ENCODE data around the gene IGSF9B. TPM values are rescaled to one million over a fixed set of nuclear protein-coding genes. Genes with fewer than 3 reads are reported as not detected.

The IGSF9B gene
- total RNA-seq, 1 donor from 2014 or later, result 13.1 TPM

- Mint-ChIP-seq H3K27ac (ENCODE audit: unreplicated experiment) (no peak overlapping the region), H3K9me3 (ENCODE audit: unreplicated experiment) (peaks cover 3% of the 10 kb centered on the region), H3K4me3 (ENCODE audit: unreplicated experiment) (no peak overlapping the region), H3K27me3 (ENCODE audit: low read depth, unreplicated experiment) (peaks cover 8% of the 10 kb centered on the region), H3K36me3 (ENCODE audit: low read depth, unreplicated experiment) (peaks cover 11% of the 10 kb centered on the region), H3K4me1 (ENCODE audit: low read depth, unreplicated experiment) (no peaks in the 10 kb centered on the region)
- Histone ChIP-seq H3K9me3 (ENCODE audit: insufficient read depth, low read depth, low read length) (no peaks in the 10 kb centered on the region), H3K79me2 (ENCODE audit: insufficient read depth, low read length) (no peaks in the 10 kb centered on the region), H3K4me2 (ENCODE audit: low read length) (no peak overlapping the region), H3K27ac (ENCODE audit: low read depth, low read length) (no peak overlapping the region), H3K4me1 (ENCODE audit: insufficient read depth, low read length) (no peaks in the 10 kb centered on the region), H3K9ac (ENCODE audit: low read length) (no peak overlapping the region), H4K20me1 (ENCODE audit: insufficient read depth, low read length) (no peaks in the 10 kb centered on the region), H3K4me3 (ENCODE audit: insufficient read depth, low read depth, low read length) (no peak overlapping the region), H2AFZ (ENCODE audit: low read depth, low read length) (no peak overlapping the region), H3K36me3 (ENCODE audit: insufficient read depth, low read length) (no peaks in the 10 kb centered on the region), H3K27me3 (ENCODE audit: insufficient read depth, low read length) (no peaks in the 10 kb centered on the region)
- TF ChIP-seq CTCF (IDR thresholded peaks at IDR 0.05; ENCODE audit: insufficient read depth, low read depth, low read length), result no peak
- no peak for TF ChIP-seq EZH2 (IDR thresholded peaks at IDR 0.05; ENCODE audit: insufficient read depth, low read length)
- FAIRE-seq (no peak), DNase-seq (ENCODE audit: low read depth) (no peak)
Measured at GRCh38 chr11:133917921-133918607, 38.7 kb downstream of the IGSF9B start.

- H2AFZ ChIP-seq (ENCODE audit: low read depth, low read length), result no peak overlapping the region
- Mint-ChIP-seq H3K4me1 (ENCODE audit: low read depth, unreplicated experiment) (no peaks in the 10 kb centered on the region), H3K9me3 (ENCODE audit: unreplicated experiment) (peaks cover 3% of the 10 kb centered on the region), H3K4me3 (ENCODE audit: unreplicated experiment) (no peak overlapping the region), H3K27ac (ENCODE audit: unreplicated experiment) (no peak overlapping the region), H3K36me3 (ENCODE audit: low read depth, unreplicated experiment) (peaks cover 12% of the 10 kb centered on the region), H3K27me3 (ENCODE audit: low read depth, unreplicated experiment) (peaks cover 12% of the 10 kb centered on the region)
- no peak for FAIRE-seq
- H3K27ac ChIP-seq (ENCODE audit: low read depth, low read length), result no peak overlapping the region
- H3K4me2 ChIP-seq (ENCODE audit: low read length), result no peak overlapping the region
- H3K4me1 ChIP-seq (ENCODE audit: insufficient read depth, low read length), result no peaks in the 10 kb centered on the region
- H3K79me2 ChIP-seq (ENCODE audit: insufficient read depth, low read length), result no peaks in the 10 kb centered on the region
- no peak overlapping the region for H3K9ac ChIP-seq (ENCODE audit: low read length)
- no peak for TF ChIP-seq EZH2 (IDR thresholded peaks at IDR 0.05; ENCODE audit: insufficient read depth, low read length)
- TF ChIP-seq CTCF (IDR thresholded peaks at IDR 0.05; ENCODE audit: insufficient read depth, low read depth, low read length), result no peak
- H4K20me1 ChIP-seq (ENCODE audit: insufficient read depth, low read length), result no peaks in the 10 kb centered on the region
- no peak overlapping the region for H3K4me3 ChIP-seq (ENCODE audit: insufficient read depth, low read depth, low read length)
- DNase-seq (ENCODE audit: low read depth), result no peak
- H3K9me3 ChIP-seq (ENCODE audit: insufficient read depth, low read depth, low read length), result no peaks in the 10 kb centered on the region
- H3K27me3 ChIP-seq (ENCODE audit: insufficient read depth, low read length), result no peaks in the 10 kb centered on the region
- no peaks in the 10 kb centered on the region for H3K36me3 ChIP-seq (ENCODE audit: insufficient read depth, low read length)
Measured at GRCh38 chr11:133916784-133917440, 39.9 kb downstream of the IGSF9B start.

GRCh38 chr11:133913761-133914160 is 43.0 kb downstream of the IGSF9B start:
- Histone ChIP-seq H3K27ac (ENCODE audit: low read depth, low read length) (no peak overlapping the region), H3K4me1 (ENCODE audit: insufficient read depth, low read length) (no peaks in the 10 kb centered on the region), H3K4me3 (ENCODE audit: insufficient read depth, low read depth, low read length) (no peak overlapping the region), H4K20me1 (ENCODE audit: insufficient read depth, low read length) (no peaks in the 10 kb centered on the region), H3K36me3 (ENCODE audit: insufficient read depth, low read length) (no peaks in the 10 kb centered on the region), H3K79me2 (ENCODE audit: insufficient read depth, low read length) (no peaks in the 10 kb centered on the region), H3K27me3 (ENCODE audit: insufficient read depth, low read length) (no peaks in the 10 kb centered on the region), H2AFZ (ENCODE audit: low read depth, low read length) (no peak overlapping the region), H3K9me3 (ENCODE audit: insufficient read depth, low read depth, low read length) (no peaks in the 10 kb centered on the region), H3K4me2 (ENCODE audit: low read length) (no peak overlapping the region), H3K9ac (ENCODE audit: low read length) (no peak overlapping the region)
- Mint-ChIP-seq H3K9me3 (ENCODE audit: unreplicated experiment) (no peaks in the 10 kb centered on the region), H3K36me3 (ENCODE audit: low read depth, unreplicated experiment) (peaks cover 14% of the 10 kb centered on the region), H3K27ac (ENCODE audit: unreplicated experiment) (no peak overlapping the region), H3K27me3 (ENCODE audit: low read depth, unreplicated experiment) (peaks cover 11% of the 10 kb centered on the region), H3K4me1 (ENCODE audit: low read depth, unreplicated experiment) (no peaks in the 10 kb centered on the region), H3K4me3 (ENCODE audit: unreplicated experiment) (no peak overlapping the region)
- no peak for TF ChIP-seq EZH2 (IDR thresholded peaks at IDR 0.05; ENCODE audit: insufficient read depth, low read length)
- TF ChIP-seq CTCF (IDR thresholded peaks at IDR 0.05; ENCODE audit: insufficient read depth, low read depth, low read length), result no peak
- FAIRE-seq (no peak), DNase-seq (ENCODE audit: low read depth) (no peak)
